ENCODE data around the gene TSLP. TPM values are rescaled to one million over a fixed set of nuclear protein-coding genes. Genes with fewer than 3 reads are reported as not detected.

TSLP gene
- polyA plus RNA-seq, 2 donors, result 3.0 to 5.2 TPM

DNA sequence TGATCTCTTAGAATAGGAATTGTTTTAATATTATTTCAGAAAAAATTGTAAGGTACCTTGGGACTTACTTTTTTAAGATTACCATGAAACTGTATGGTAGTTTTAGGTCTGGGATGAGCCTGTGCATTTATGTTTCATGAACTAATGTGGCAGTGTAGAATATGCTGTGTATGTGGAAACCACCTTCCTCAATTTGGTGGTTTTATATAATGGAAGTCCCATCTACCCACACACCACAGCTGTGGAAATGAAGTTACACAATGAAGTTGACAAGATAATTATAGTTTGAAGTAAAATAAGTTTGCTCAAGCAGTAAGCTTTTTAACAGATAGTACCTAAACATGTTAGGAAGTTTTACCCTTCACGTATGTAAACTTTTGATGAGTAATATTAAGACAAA is 45.0 kb downstream of the TSLP start:
- Histone ChIP-seq H3K4me1 (ENCODE audit: control insufficient read depth in 2 of 2, insufficient read depth in 2 of 2, low read length in 1 of 2) (no peaks in the 10 kb centered on the region), H3K4me3 (ENCODE audit: low read depth in 1 of 2, low read length in 2 of 2) (no peak overlapping the region), H3K27me3 (ENCODE audit: control insufficient read depth in 1 of 2, insufficient read depth in 2 of 2, low read length in 2 of 2) (no peaks in the 10 kb centered on the region), H3K36me3 (ENCODE audit: control insufficient read depth in 2 of 2, insufficient read depth in 2 of 2, low read length in 1 of 2) (peaks cover 0 to 5% of the 10 kb centered on the region in 2 donors), H3K9me3 (ENCODE audit: control insufficient read depth in 2 of 2, insufficient read depth in 1 of 2, low read depth in 1 of 2, low read length in 1 of 2) (no peaks in the 10 kb centered on the region), H3K27ac (ENCODE audit: low read depth in 2 of 2, low read length in 1 of 2) (no peak overlapping the region)
- WGBS, 2 donors, result 77 to 80% methylated on average over 1 of the region's 1 CpG

DNA sequence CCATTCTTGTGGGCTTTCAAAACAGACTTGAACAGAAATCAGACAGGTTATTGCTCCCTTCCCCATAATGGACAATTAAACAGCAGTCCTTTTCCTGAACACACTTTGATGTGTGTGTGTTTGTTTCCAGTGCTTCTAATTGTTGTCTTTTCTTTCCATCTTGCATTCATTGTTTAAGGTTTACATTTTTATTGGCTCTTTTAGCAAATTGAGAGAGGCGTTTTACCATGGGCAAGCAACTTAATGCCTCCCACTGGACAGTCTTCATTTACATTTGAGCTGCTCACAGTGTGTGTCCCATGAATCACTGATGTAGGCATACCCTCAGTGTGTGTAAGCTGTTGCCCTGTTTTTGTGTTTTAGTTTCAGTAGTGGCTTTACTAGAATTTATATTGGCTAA is 45.6 kb downstream of the TSLP start:
- Histone ChIP-seq H3K27me3 (ENCODE audit: control insufficient read depth in 1 of 2, insufficient read depth in 2 of 2, low read length in 2 of 2) (no peaks in the 10 kb centered on the region), H3K4me1 (ENCODE audit: control insufficient read depth in 2 of 2, insufficient read depth in 2 of 2, low read length in 1 of 2) (no peaks in the 10 kb centered on the region), H3K36me3 (ENCODE audit: control insufficient read depth in 2 of 2, insufficient read depth in 2 of 2, low read length in 1 of 2) (peaks cover 0 to 5% of the 10 kb centered on the region in 2 donors), H3K4me3 (ENCODE audit: low read depth in 1 of 2, low read length in 2 of 2) (no peak overlapping the region), H3K27ac (ENCODE audit: low read depth in 2 of 2, low read length in 1 of 2) (no peak overlapping the region), H3K9me3 (ENCODE audit: control insufficient read depth in 2 of 2, insufficient read depth in 1 of 2, low read depth in 1 of 2, low read length in 1 of 2) (no peaks in the 10 kb centered on the region)
- 80 to 82% methylated on average over 1 of the region's 1 CpG for WGBS, 2 donors

DNA sequence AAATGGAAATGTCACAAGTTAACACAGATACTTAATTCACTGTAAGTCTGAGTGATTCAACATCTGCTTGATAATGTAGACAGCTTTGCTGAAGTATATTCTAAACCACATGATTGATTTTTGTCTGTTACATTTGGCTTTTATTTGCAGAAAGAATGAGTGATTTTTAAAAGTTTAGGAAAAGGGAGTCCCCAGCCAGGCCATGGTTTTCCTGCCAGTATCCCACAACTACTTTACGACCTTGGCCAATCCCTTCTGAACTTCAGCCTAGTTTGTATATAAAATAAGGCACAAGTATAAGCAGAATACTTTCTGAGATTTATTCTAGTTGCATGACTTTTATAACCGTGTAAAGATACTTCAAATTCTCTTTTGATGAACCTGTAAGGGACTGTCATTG is 47.7 kb downstream of the TSLP start:
- no peaks in the 10 kb centered on the region for H3K9me3 ChIP-seq (ENCODE audit: control insufficient read depth in 2 of 2, insufficient read depth in 1 of 2, low read depth in 1 of 2, low read length in 1 of 2)
- no peaks in the 10 kb centered on the region for H3K27me3 ChIP-seq (ENCODE audit: control insufficient read depth in 1 of 2, insufficient read depth in 2 of 2, low read length in 2 of 2)
- no peaks in the 10 kb centered on the region for H3K4me1 ChIP-seq (ENCODE audit: control insufficient read depth in 2 of 2, insufficient read depth in 2 of 2, low read length in 1 of 2)
- H3K27ac ChIP-seq (ENCODE audit: low read depth in 2 of 2, low read length in 1 of 2), result no peak overlapping the region
- peaks cover 0 to 5% of the 10 kb centered on the region in 2 donors for H3K36me3 ChIP-seq (ENCODE audit: control insufficient read depth in 2 of 2, insufficient read depth in 2 of 2, low read length in 1 of 2)
- WGBS, 2 donors, result 52 to 62% methylated on average over 2 of the region's 2 CpGs
- H3K4me3 ChIP-seq (ENCODE audit: low read depth in 1 of 2, low read length in 2 of 2), result no peak overlapping the region

DNA sequence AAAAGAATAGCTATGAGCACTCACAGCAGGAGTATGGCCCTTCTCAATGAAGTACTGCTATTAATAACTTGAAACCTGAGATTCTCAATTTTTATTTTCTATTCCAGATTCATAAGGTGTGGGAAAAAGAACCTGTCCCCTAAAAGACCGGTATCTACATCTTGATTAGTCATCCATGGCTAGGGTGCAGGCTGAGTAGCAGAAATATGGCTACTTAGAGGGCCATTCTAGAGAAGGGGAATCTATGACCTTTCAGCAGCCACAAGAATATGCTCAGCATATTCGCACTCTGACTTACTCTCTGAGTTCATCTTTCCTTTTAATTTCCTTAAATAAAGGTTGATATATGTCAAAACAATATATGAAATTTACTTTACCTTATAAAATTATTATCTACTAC is 48.3 kb downstream of the TSLP start:
- no peaks in the 10 kb centered on the region for H3K9me3 ChIP-seq (ENCODE audit: control insufficient read depth in 2 of 2, insufficient read depth in 1 of 2, low read depth in 1 of 2, low read length in 1 of 2)
- no peak overlapping the region for H3K27ac ChIP-seq (ENCODE audit: low read depth in 2 of 2, low read length in 1 of 2)
- WGBS, 2 donors, result 86% methylated on average over 2 of the region's 2 CpGs
- no peak overlapping the region for H3K4me3 ChIP-seq (ENCODE audit: low read depth in 1 of 2, low read length in 2 of 2)
- no peaks in the 10 kb centered on the region for H3K27me3 ChIP-seq (ENCODE audit: control insufficient read depth in 1 of 2, insufficient read depth in 2 of 2, low read length in 2 of 2)
- H3K4me1 ChIP-seq (ENCODE audit: control insufficient read depth in 2 of 2, insufficient read depth in 2 of 2, low read length in 1 of 2), result no peaks in the 10 kb centered on the region
- peaks cover 0 to 3% of the 10 kb centered on the region in 2 donors for H3K36me3 ChIP-seq (ENCODE audit: control insufficient read depth in 2 of 2, insufficient read depth in 2 of 2, low read length in 1 of 2)

DNA sequence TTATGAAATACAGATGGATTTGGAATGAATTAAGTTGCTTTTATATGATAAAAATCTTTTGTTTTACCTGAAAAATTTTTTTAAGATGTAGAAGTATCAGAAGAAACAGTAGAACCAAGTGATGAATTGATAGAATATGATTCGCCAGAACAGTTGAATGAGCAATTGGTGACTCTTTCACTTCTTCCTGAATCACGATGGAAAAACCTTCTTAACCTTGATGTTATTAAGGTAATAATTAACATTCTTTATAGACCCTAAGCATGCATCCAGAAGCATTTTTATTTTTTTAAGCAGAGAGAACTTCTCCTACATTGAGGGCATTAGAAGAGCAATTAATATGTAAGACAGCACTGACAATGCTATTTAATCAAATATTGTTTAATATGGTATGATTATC is 49.4 kb downstream of the TSLP start:
- Histone ChIP-seq H3K4me3 (ENCODE audit: low read depth in 1 of 2, low read length in 2 of 2) (no peak overlapping the region), H3K27ac (ENCODE audit: low read depth in 2 of 2, low read length in 1 of 2) (no peak overlapping the region), H3K9me3 (ENCODE audit: control insufficient read depth in 2 of 2, insufficient read depth in 1 of 2, low read depth in 1 of 2, low read length in 1 of 2) (no peaks in the 10 kb centered on the region), H3K36me3 (ENCODE audit: control insufficient read depth in 2 of 2, insufficient read depth in 2 of 2, low read length in 1 of 2) (peaks cover 2 to 3% of the 10 kb centered on the region in 2 donors), H3K27me3 (ENCODE audit: control insufficient read depth in 1 of 2, insufficient read depth in 2 of 2, low read length in 2 of 2) (no peaks in the 10 kb centered on the region), H3K4me1 (ENCODE audit: control insufficient read depth in 2 of 2, insufficient read depth in 2 of 2, low read length in 1 of 2) (no peaks in the 10 kb centered on the region)
- 75 to 89% methylated on average over 2 of the region's 2 CpGs for WGBS, 2 donors

DNA sequence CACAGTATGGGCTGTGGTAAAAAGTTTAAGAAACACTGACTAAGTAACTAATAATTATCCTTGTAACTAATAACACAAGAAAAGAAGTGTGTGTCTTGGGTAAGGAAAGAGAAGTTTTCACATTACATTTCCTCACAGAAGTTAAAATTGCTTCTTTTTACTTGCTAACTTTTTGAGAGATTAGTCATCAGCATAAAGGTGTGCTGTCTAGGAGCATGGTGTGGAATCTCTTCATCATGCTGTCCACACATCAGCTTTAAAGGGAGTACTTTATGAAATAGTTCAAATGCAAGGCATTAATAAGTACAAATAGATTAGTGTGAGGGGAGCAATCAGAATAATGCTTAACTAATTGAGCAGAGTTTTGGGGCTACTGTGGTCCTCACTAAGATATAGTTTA is 50.4 kb downstream of the TSLP start:
- H3K9me3 ChIP-seq (ENCODE audit: control insufficient read depth in 2 of 2, insufficient read depth in 1 of 2, low read depth in 1 of 2, low read length in 1 of 2), result no peaks in the 10 kb centered on the region
- H3K27ac ChIP-seq (ENCODE audit: low read depth in 2 of 2, low read length in 1 of 2), result no peak overlapping the region
- H3K36me3 ChIP-seq (ENCODE audit: control insufficient read depth in 2 of 2, insufficient read depth in 2 of 2, low read length in 1 of 2), result peaks cover 3% of the 10 kb centered on the region in 2 donors
- H3K4me1 ChIP-seq (ENCODE audit: control insufficient read depth in 2 of 2, insufficient read depth in 2 of 2, low read length in 1 of 2), result no peaks in the 10 kb centered on the region
- H3K4me3 ChIP-seq (ENCODE audit: low read depth in 1 of 2, low read length in 2 of 2), result no peak overlapping the region
- H3K27me3 ChIP-seq (ENCODE audit: control insufficient read depth in 1 of 2, insufficient read depth in 2 of 2, low read length in 2 of 2), result no peaks in the 10 kb centered on the region

DNA sequence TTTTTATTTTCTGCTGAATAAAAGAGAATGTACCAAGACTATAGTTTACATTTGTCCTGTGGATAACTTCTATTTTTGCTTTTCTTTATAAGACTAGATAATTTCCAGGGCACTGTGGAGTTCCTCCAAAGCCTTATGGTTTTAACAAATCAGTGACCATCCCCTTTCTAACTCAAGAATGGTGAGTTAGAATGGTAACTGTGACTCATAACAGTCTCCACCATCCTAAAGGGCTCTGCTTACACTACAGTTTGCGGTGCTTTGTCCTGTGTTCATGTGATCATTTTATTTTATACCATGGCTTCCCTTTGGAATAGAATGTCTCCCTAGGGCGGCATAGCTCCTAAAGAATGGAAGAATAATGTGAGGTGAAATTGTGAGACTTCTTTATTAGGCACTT is 50.9 kb downstream of the TSLP start:
- no peak overlapping the region for H3K27ac ChIP-seq (ENCODE audit: low read depth in 2 of 2, low read length in 1 of 2)
- no peaks in the 10 kb centered on the region for H3K9me3 ChIP-seq (ENCODE audit: control insufficient read depth in 2 of 2, insufficient read depth in 1 of 2, low read depth in 1 of 2, low read length in 1 of 2)
- 74 to 78% methylated on average over 2 of the region's 2 CpGs for WGBS, 2 donors
- H3K4me1 ChIP-seq (ENCODE audit: control insufficient read depth in 2 of 2, insufficient read depth in 2 of 2, low read length in 1 of 2), result no peaks in the 10 kb centered on the region
- no peaks in the 10 kb centered on the region for H3K27me3 ChIP-seq (ENCODE audit: control insufficient read depth in 1 of 2, insufficient read depth in 2 of 2, low read length in 2 of 2)
- H3K36me3 ChIP-seq (ENCODE audit: control insufficient read depth in 2 of 2, insufficient read depth in 2 of 2, low read length in 1 of 2), result peaks cover 3 to 4% of the 10 kb centered on the region in 2 donors
- H3K4me3 ChIP-seq (ENCODE audit: low read depth in 1 of 2, low read length in 2 of 2), result no peak overlapping the region

DNA sequence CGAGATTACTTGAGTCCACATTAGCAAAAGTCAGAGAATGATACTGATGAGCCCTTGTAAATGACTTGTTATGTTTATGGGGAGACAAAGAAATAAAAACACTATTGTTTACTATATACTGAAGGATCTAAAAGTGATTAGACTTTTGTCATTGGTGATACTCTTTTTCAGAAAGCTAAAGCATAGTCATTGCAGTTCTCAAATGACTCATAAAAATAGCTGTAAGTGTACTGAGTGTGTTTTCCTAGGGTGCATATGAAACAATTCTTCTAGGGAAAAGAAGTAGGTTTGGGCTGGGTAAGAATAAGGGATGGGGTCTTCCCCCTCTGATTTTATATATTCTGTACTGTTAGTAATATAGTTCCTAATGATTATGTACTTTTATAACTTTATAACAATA is 53.3 kb downstream of the TSLP start:
- H3K9me3 ChIP-seq (ENCODE audit: control insufficient read depth in 2 of 2, insufficient read depth in 1 of 2, low read depth in 1 of 2, low read length in 1 of 2), result no peaks in the 10 kb centered on the region
- no peak overlapping the region for H3K27ac ChIP-seq (ENCODE audit: low read depth in 2 of 2, low read length in 1 of 2)
- H3K4me3 ChIP-seq (ENCODE audit: low read depth in 1 of 2, low read length in 2 of 2), result no peak overlapping the region
- WGBS, 2 donors, result 90 to 93% methylated on average over 1 of the region's 1 CpG
- no peaks in the 10 kb centered on the region for H3K4me1 ChIP-seq (ENCODE audit: control insufficient read depth in 2 of 2, insufficient read depth in 2 of 2, low read length in 1 of 2)
- H3K36me3 ChIP-seq (ENCODE audit: control insufficient read depth in 2 of 2, insufficient read depth in 2 of 2, low read length in 1 of 2), result peaks cover 3 to 4% of the 10 kb centered on the region in 2 donors
- H3K27me3 ChIP-seq (ENCODE audit: control insufficient read depth in 1 of 2, insufficient read depth in 2 of 2, low read length in 2 of 2), result no peaks in the 10 kb centered on the region

DNA sequence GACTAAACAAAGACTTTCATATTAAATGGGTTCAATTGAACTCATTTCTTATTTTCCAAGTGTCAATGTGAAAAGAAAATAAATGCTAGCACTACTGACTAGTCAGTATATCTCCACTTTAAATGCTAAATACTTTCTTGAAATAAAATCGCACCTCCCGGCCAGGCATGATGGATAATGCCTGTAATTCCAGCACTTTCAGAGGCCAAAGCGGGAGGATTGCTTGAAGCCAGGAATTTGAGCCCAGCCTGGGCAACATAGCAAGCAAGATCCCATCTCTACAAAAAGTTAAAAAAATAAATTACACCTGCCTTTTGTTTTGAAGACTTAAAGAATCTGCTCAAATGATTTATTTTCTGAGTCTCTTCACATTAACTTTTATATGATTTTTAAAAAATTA is 55.4 kb downstream of the TSLP start:
- WGBS, 2 donors, result 93 to 95% methylated on average over 3 of the region's 3 CpGs
- H3K27ac ChIP-seq (ENCODE audit: low read depth in 2 of 2, low read length in 1 of 2), result no peak overlapping the region
- H3K4me1 ChIP-seq (ENCODE audit: control insufficient read depth in 2 of 2, insufficient read depth in 2 of 2, low read length in 1 of 2), result no peaks in the 10 kb centered on the region
- H3K9me3 ChIP-seq (ENCODE audit: control insufficient read depth in 2 of 2, insufficient read depth in 1 of 2, low read depth in 1 of 2, low read length in 1 of 2), result no peaks in the 10 kb centered on the region
- no peaks in the 10 kb centered on the region for H3K27me3 ChIP-seq (ENCODE audit: control insufficient read depth in 1 of 2, insufficient read depth in 2 of 2, low read length in 2 of 2)
- no peak overlapping the region for H3K4me3 ChIP-seq (ENCODE audit: low read depth in 1 of 2, low read length in 2 of 2)
- H3K36me3 ChIP-seq (ENCODE audit: control insufficient read depth in 2 of 2, insufficient read depth in 2 of 2, low read length in 1 of 2), result peaks cover 3 to 4% of the 10 kb centered on the region in 2 donors
